GM20431 (cell line): Measurements from ENCODE around the gene RTL10.

ENCODE experiments used
- in situ Hi-C: fragments of 300-500 bp; cut with MseI, MboI; formaldehyde crosslinking; loops from one replicate; pipeline ENCODE4 v1.15.0; 2020; ENCODE audit warnings: low sequenced_read_pairs; ENCODE audit not compliant: unreplicated experiment

Gene RTL10, protein sequence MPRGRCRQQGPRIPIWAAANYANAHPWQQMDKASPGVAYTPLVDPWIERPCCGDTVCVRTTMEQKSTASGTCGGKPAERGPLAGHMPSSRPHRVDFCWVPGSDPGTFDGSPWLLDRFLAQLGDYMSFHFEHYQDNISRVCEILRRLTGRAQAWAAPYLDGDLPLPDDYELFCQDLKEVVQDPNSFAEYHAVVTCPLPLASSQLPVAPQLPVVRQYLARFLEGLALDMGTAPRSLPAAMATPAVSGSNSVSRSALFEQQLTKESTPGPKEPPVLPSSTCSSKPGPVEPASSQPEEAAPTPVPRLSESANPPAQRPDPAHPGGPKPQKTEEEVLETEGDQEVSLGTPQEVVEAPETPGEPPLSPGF

GRCh38 chr22:19854778-19855503 lies at the start of gene RTL10, which contains the start of gene GNB1L:
Gene RTL10 (minus strand): TSS chr22:19854874. CDS start chr22:19852261, 2,613 bp downstream.
Gene GNB1L (minus strand): TSS chr22:19854874. CDS start chr22:19821355, 33,519 bp downstream.
- in situ Hi-C loops = no loop called here

DNA sequence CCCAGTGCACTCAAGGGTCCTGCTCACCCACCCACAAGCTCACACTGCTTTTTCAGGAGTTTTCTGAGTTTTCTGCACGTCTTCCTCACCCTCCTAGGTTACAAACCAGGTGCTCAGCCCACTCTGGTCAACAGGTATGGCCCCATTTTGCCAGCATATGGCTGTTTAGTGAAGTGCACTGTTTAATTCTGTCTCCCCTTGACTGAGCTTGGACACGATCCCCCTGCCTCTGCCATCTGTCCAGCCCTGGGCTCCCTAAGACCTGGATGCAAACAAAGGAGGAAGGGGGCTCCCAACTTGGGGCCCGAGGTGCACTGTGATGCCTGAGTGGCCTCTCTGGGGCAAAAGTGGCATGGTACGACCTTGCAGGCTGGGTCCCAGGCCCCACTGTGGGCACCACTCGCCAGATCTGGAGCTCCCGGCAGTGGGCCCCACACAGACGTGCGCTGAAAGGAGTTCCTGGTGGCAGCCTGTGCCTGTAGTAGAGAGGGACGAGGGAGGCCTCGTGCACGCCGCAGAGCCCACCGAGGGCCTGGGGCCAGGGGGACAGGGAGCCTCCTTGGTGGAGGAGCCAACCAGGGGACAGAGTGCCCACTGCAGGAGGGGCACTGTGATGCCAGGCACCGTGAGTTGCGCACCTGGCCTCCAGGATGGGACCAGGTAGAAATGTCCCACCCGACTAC lies 49.6 kb upstream of the RTL10 start:
- in situ Hi-C loops = no loop called here

GRCh38 chr22:19903513-19903912 lies 48.8 kb upstream of the RTL10 start:
- in situ Hi-C loops = no loop called here

DNA sequence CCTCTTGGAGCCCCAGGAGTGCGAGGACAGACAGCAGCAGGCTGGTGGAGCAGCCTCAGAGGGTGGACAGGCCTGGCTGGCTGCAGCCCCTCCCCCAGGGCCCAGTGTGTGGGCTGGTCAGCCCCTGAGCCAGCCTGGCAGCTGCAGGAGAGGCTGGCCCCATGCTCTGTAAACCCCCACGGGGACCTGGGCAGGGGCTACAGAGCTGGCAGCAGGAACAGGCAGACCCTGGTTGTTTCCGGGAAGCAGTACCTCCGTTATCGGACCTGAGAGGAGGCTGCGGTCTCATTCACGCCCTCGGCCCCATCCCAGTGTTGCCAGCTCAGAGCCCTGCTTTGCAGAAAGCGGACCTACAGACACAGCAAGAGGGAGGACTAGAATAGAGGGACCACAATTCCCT lies 48.4 kb upstream of the RTL10 start:
- in situ Hi-C loops = no loop called here

GRCh38 chr22:19902245-19902715 lies 47.6 kb upstream of the RTL10 start:
- in situ Hi-C loops = no loop called here

DNA sequence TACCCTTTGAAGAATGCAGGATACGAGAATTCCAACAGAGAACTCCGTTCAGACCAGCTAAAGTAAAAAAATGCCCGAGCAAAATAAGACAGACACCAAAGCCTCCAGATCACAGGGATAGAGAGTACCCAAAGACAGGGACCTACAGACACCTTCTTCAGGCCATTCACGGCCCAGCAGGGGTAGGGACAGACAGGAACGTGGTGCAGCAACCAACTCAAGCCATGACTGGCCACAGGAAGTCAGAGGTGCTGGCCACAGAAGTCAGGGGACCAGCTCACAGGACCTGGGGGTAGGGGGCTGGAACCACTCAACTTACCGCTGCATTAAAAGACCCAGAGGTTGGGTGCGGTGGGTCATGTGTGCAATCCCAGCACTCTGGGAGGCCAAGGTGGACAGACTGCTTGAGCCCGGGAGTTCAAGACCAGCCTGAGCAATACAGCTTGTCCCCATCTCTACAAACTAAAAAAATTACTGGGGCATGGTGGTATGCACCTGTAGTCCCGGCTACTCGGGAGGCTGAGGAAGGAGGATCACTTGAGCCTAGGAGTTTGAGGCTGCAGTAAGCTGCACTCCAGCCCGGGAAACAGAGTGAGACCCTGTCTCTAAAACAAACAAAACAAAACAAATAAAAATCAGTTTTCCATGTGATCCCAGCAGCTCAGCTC lies 47.0 kb upstream of the RTL10 start:
- in situ Hi-C loops = no loop called here

DNA sequence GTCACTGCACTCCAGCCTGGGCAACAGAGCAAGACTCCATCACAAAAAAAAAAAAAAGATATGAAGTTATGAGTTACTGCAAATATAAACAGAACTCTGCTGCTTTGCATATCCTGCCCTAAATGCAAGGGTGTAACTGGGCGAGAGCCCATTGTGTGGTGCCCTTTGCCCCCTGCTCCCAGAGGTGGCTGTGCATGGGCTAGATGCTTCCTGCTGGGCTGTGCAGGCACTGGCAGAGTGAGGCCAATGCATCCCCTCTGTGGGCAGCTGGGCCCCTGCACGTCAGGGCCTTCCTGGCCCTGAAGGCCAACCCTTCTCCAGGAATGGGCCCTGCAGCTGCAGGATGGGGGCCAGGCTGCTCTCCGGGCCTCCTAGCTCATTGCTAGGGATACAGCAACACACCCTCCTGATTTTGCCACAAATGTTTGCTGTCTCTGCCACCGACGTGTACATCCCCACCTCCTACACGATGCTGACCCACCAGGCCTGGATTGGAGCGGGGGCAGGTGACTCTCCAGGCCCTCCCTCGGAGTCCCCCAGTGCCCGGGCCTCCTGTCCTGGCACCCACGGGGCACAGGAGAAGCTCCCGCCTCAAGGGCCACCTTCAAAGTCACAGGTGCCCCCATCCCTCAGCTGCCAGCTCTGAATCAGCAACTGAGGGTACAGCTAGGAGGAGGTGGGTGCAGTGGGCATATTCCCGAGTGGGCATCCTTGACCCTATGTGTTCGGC lies 46.2 kb upstream of the RTL10 start:
- in situ Hi-C loops = no loop called here

DNA sequence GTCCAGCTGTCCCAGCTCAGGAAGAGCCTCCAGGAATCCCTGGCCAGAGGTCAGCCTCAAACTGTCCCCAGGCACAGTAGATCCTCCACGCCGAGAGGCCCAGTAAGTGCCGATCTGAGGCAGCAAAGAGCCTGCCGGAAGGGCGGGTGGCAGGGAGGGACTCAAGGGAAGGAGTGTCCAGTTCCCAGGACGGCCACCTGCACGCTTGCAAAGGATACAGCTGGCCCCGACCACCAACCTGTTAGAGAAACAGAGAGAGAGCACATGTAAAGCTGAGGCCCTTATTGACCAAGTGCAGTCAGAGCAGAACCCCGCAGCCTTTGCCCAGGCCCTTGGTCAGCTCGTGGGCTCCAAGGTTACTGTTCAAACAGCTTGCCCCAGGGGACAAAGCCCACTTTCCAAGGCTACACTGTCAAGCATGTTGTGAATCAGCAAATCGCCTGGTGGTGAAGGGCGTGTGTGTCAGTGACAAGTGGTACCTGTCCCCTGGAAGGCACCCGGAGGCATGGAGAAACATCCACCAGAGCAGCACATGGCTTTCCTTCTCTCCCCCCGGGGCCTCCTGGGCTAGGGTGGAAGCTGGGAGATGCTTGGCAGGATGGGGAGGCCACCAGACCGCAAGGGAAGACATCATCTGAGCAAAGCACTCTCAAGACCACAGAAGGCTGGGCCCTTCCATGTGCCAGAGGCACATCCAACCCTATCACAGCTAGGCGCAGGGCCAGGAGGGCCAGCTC lies 44.3 kb upstream of the RTL10 start:
- in situ Hi-C loops = no loop called here

GRCh38 chr22:19898145-19898544 lies 43.5 kb upstream of the RTL10 start:
- in situ Hi-C loops = no loop called here

- in situ Hi-C loops = no loop called here
Measured at GRCh38 chr22:19897726-19898125, 43.1 kb upstream of the RTL10 start.

DNA sequence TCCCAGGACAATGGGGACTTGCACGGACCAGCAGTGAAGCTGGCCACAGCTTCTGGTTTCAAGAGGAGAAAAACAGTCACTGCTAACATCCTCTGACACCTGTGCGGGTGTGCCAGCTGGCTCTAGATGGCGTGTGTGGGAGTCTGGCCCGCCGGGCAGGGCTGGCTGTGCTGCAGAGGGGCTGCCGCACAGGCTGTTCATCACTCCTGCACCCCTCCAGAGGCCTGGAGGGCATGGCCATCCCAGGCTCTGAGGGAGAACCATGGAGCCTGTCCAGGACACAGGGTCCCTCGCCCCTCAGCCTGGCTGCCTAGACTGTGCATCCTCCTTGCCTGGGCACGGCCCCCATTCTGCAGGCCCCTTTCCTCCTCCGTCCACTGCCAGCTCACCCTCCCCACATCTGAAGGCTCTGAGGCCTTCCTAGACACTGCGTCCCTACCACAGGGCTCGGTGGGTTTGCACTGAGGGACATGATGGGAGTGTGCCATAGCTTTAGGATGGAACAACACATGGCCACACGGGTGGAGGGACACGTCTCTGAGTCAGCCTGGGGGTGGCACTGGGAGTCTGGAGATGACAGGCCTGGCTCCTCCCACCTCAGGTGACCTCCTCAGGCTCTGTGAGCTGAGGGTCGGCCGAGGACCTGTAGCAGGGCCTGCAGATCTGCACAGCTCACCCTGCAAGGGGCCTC lies 42.1 kb upstream of the RTL10 start:
- in situ Hi-C loops = no loop called here

DNA sequence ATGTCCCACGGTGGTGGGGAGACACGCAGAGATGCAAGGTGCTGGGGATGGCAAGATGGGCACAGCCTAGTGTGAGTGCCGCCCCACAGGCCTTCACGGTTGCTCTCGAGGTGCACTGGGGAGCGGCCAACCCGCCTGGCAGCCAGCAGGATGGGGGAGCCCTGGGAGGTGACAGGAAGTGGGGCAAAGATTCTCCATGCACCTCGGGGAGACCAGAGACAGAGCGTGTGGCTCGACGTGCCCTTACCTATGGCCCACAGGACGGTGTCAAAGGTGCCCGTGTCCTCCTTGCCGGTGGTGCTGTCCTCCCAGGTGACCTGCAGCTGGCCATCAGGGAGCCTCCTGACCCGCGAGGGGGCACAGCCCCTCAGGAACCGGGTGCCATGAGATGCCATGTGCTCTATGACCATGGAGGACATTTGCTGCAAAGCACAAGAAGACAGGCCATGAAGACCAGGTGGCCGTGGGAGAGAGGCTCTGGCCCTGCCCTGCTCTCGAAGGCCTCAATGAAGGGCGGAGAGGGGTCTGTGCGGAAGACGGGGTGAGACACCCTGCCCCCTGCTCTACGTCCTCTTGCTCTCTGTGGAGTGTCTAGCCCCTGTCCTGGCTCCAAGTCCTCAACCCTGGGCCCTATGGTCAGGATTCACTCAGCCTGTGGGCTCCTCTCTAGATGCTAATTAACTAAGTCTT lies 40.6 kb upstream of the RTL10 start:
- in situ Hi-C loops = no loop called here

DNA sequence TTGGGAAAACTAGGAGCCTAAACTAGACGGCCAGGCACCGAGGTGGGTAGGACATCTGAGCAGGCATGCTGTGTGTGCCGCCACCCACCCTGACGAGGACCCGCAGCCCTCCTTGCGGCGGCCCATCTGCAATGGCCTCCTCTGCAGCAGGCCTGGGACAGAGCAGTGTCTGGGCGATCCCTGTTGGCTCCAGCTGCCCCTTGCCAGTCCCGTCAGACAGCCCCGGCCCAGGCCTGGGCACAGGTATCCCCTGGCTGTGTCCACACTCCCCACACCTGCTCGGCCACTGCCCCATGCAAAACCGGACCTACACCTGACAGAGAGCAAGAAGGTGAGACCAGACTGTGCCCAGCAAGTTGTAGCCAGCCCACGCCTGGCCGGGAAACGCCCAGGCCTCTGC lies 38.7 kb upstream of the RTL10 start:
- in situ Hi-C loops = no loop called here

DNA sequence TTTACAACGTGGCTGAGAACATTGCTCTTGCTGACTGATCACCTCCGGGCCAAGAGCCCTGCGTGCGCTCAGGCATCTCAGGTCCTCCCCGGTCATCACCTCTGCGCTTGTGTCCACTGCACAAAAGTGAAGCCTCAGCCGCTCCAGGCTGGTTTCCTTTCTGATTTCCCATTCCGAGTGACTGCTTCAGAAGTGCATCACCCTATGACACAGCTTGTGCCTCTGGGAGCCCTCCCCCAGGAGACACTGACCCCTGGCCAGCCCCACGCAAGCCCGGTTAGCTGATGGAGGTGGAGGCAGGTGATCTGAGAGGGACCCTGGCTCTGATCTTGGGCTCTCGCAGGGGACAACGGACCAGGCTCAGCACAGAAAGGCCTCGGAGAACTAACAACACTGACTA lies 38.3 kb upstream of the RTL10 start:
- in situ Hi-C loops = no loop called here

GRCh38 chr22:19892257-19892879 lies 37.7 kb upstream of the RTL10 start:
- in situ Hi-C loops = no loop called here

GRCh38 chr22:19891317-19892256 lies 36.9 kb upstream of the RTL10 start:
- in situ Hi-C loops = no loop called here
